ENCODE results near the gene MAOB. TPM values are rescaled to one million over a fixed set of nuclear protein-coding genes. Genes with fewer than 3 reads are reported as not detected.

MAOB gene
- total and polyA plus RNA-seq, 12 donors: 10.8 to 90.0 (median 41.2) TPM

DNA sequence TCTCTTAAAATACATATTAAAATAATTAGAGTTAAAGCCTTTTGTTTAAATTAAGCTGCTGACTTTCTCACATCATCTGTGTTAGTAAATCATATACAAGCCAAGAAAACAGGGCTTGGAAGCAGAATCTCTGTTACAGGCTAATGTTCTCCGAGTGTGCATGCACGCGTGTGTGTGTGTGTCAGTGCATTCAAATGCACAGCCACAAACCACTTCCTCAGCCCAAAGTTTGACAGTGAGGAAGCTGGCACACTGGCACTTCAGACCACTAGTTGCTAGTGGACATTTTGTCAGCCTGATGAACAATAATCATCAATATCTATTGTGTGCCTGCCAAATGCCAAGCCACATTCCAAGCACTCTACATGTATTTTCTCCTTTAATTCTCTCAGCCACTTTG, 5.6 kb downstream of the MAOB start:
- no peaks in the 10 kb centered on the region for H3K4me1 ChIP-seq (replicated peaks in 1 of 2)
- no peaks in the 10 kb centered on the region for H3K9me3 ChIP-seq (replicated peaks in 1 of 3)
- intact Hi-C loops (cut with DNase I): no loop called here
- WGBS, 4 donors: 63 to 84% (median 77%) methylated on average over 3 of the region's 3 CpGs
- H3K27me3 ChIP-seq: peaks cover 7% of the 10 kb centered on the region
- H3K36me3 ChIP-seq (replicated peaks in 1 of 2): no peaks in the 10 kb centered on the region
- TF ChIP-seq, protein P1, sequence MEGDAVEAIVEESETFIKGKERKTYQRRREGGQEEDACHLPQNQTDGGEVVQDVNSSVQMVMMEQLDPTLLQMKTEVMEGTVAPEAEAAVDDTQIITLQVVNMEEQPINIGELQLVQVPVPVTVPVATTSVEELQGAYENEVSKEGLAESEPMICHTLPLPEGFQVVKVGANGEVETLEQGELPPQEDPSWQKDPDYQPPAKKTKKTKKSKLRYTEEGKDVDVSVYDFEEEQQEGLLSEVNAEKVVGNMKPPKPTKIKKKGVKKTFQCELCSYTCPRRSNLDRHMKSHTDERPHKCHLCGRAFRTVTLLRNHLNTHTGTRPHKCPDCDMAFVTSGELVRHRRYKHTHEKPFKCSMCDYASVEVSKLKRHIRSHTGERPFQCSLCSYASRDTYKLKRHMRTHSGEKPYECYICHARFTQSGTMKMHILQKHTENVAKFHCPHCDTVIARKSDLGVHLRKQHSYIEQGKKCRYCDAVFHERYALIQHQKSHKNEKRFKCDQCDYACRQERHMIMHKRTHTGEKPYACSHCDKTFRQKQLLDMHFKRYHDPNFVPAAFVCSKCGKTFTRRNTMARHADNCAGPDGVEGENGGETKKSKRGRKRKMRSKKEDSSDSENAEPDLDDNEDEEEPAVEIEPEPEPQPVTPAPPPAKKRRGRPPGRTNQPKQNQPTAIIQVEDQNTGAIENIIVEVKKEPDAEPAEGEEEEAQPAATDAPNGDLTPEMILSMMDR (IDR thresholded peaks at IDR 0.05): no peak
- TF ChIP-seq POLR2A (IDR thresholded peaks at IDR 0.05): no peak
- no peak overlapping the region for H3K27ac ChIP-seq
- DNase-seq: no peak
- H3K4me3 ChIP-seq: no peak overlapping the region

DNA sequence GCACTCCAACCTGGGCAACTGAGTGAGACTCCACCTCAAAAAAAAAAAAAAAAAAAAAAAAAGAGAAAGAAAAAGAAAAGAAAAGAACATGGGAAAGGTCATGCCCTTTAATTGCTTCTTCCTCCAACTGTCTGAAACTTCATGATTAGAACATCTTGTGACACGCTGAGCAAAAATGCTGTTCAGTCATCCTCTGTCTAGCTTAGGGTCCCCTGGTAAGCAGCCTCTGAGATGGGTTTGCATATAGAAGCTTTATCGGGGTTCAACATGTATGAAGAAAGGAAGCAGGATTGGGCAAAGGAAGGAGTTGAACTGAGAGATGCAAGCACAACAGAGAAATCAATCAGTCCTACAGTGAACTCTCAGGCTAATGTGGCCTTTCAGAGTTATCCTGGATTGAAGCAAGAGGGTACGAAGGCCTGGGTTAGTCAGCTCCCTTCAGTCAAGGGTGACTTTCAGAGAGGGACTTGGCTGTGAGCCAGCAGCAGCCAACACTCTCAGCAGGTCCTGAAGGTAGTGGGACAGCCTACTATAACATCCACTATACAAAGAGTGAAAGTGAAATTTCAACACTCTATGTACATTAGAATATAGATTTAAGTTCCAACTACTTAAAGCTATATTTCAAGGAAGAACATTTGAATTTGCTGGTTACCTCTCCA, 11.4 kb downstream of the MAOB start:
- no peak overlapping the region for H3K4me3 ChIP-seq
- H3K27ac ChIP-seq: no peak overlapping the region
- no peaks in the 10 kb centered on the region for H3K9me3 ChIP-seq (replicated peaks in 1 of 3)
- no peak for TF ChIP-seq POLR2A (IDR thresholded peaks at IDR 0.05)
- TF ChIP-seq, protein P1 (IDR thresholded peaks at IDR 0.05): no peak
- no peaks in the 10 kb centered on the region for H3K36me3 ChIP-seq (replicated peaks in 1 of 2)
- intact Hi-C loops (cut with DNase I): no loop called here
- 67 to 83% (median 79%) methylated on average over 3 of the region's 3 CpGs for whole genome bisulfite sequencing, 4 donors
- H3K27me3 ChIP-seq: no peaks in the 10 kb centered on the region
- DNase-seq: peak in 4 of 7 donors; percentile 24 to 53 (median 31)
- H3K4me1 ChIP-seq (replicated peaks in 1 of 2): no peaks in the 10 kb centered on the region

DNA sequence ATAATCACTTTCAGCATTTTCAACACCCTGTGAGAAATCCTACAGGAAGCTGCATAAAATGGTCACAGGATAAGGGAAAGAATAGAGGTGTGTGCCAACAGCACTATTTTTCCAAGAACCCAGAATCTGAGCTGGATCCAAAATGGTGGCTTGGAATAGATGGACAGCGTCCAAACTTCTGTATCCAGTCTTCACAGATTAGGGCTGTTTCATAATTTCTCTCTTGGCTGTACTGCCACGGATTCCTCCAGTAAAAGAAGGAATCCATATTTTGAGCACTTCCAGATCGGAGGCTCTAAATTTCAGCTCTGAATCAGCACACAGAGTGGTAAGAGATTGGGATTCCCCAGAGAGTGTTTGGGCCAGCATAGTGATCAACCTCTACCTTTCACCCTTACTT, 12.2 kb downstream of the MAOB start:
- WGBS, 4 donors: 68 to 94% (median 82%) methylated on average over 2 to 3 of the region's 3 CpGs
- H3K4me3 ChIP-seq: no peak overlapping the region
- no peak overlapping the region for H3K27ac ChIP-seq
- intact Hi-C loops (cut with DNase I): no loop called here
- H3K27me3 ChIP-seq: no peaks in the 10 kb centered on the region
- H3K9me3 ChIP-seq (replicated peaks in 1 of 3): no peaks in the 10 kb centered on the region
- no peak for DNase-seq
- TF ChIP-seq POLR2A (IDR thresholded peaks at IDR 0.05): no peak
- TF ChIP-seq, protein P1 (IDR thresholded peaks at IDR 0.05): no peak
- no peaks in the 10 kb centered on the region for H3K36me3 ChIP-seq (replicated peaks in 1 of 2)
- no peaks in the 10 kb centered on the region for H3K4me1 ChIP-seq (replicated peaks in 1 of 2)

DNA sequence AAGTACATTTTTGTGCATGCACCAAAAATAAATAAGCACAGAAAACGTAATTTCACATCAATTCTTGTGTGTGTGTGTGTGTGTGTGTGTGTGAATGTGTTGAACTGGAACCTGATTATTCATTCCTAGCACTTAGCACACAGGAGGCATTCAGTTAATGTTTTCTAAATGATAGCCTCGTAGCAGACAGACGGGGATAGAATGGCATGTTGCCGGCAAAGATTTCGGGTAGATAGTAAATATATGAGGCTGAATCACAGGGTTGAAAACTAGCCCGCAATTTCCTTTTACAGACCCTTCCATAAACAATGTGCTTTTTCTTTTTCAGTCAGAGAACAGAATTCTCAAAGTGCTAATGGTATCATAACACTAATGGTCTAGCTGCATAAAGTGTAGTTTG, 13.5 kb downstream of the MAOB start:
- DNase-seq: no peak
- no peak for TF ChIP-seq POLR2A (IDR thresholded peaks at IDR 0.05)
- TF ChIP-seq, protein P1 (IDR thresholded peaks at IDR 0.05): no peak
- Histone ChIP-seq H3K27ac (no peak overlapping the region), H3K4me1 (replicated peaks in 1 of 2) (no peaks in the 10 kb centered on the region), H3K4me3 (no peak overlapping the region), H3K27me3 (no peaks in the 10 kb centered on the region), H3K9me3 (replicated peaks in 1 of 3) (no peaks in the 10 kb centered on the region), H3K36me3 (replicated peaks in 1 of 2) (no peaks in the 10 kb centered on the region)
- 43 to 58% (median 52%) methylated on average over 6 of the region's 6 CpGs for WGBS, 4 donors
- intact Hi-C loops (cut with DNase I): no loop called here
